Measurements from ENCODE around the gene ARHGEF28.

DNA sequence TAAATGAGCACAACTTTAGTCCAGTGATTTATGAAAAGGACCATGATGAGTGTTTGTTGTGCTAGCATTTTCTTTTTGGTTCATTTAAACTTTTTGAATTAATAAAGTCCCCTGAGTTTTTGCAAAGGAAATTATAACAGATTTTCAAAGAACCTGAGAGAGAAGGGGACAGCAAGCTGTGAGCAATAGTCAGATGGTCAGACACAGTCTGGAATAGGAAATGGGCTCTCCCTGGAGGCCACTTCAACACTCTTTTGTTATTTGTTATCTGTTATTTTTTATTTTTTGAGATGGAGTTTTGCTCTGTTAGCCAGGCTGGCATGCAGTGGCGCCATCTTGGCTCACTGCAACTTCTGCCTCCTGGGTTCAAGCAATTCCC lies 171.1 kb downstream of the ARHGEF28 start:
- no peak for TF ChIP-seq EP300 (IDR thresholded peaks at IDR 0.05)
- TF ChIP-seq, protein P1, sequence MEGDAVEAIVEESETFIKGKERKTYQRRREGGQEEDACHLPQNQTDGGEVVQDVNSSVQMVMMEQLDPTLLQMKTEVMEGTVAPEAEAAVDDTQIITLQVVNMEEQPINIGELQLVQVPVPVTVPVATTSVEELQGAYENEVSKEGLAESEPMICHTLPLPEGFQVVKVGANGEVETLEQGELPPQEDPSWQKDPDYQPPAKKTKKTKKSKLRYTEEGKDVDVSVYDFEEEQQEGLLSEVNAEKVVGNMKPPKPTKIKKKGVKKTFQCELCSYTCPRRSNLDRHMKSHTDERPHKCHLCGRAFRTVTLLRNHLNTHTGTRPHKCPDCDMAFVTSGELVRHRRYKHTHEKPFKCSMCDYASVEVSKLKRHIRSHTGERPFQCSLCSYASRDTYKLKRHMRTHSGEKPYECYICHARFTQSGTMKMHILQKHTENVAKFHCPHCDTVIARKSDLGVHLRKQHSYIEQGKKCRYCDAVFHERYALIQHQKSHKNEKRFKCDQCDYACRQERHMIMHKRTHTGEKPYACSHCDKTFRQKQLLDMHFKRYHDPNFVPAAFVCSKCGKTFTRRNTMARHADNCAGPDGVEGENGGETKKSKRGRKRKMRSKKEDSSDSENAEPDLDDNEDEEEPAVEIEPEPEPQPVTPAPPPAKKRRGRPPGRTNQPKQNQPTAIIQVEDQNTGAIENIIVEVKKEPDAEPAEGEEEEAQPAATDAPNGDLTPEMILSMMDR (IDR thresholded peaks at IDR 0.05) = no peak
- no peak for TF ChIP-seq POLR2A (IDR thresholded peaks at IDR 0.05)
- no peak for TF ChIP-seq POLR2AphosphoS5 (IDR thresholded peaks at IDR 0.05)
